Measurements from ENCODE around the gene ARHGAP15. TPM values are rescaled to one million over a fixed set of nuclear protein-coding genes. Genes with fewer than 3 reads are reported as not detected.

The ARHGAP15 gene
- total RNA-seq, 1 donor from 2014 or later, result 6.8 TPM

- DNase-seq (ENCODE audit: low spot score), result no peak
- intact Hi-C loops (cut with DNase I), result no loop called here
Observed at GRCh38 chr2:143209570-143210445, 80.6 kb downstream of the ARHGAP15 start.

GRCh38 chr2:143210446-143210819, 81.2 kb downstream of the ARHGAP15 start:
- intact Hi-C loops (cut with DNase I), result no loop called here
- no peak for DNase-seq (ENCODE audit: low spot score)

- intact Hi-C loops (cut with DNase I), result no loop called here
- no peak for DNase-seq (ENCODE audit: low spot score)
Observed at GRCh38 chr2:143217512-143218115, 88.4 kb downstream of the ARHGAP15 start.

- no peak for DNase-seq (ENCODE audit: low spot score)
- intact Hi-C loops (cut with DNase I), result no loop called here
Observed at GRCh38 chr2:143218621-143219020, 89.4 kb downstream of the ARHGAP15 start.

DNA sequence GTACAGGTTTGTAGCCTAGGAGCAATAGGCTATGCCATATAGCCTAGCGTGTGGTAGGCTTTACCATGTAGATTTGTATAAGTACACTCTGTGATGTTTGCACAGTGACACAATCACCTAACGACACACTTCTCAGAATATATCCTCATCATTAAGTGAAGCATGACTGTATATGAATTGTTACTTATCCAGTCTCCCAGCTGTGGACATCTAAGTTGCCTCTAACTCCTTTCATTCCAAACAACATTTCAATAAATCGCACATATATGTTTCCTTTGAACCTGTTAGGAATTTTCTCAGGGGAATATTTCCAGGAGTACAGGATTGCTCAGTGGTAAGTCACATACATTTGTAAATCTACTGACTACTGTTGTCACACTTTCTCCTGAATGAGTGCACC, 90.0 kb downstream of the ARHGAP15 start:
- intact Hi-C loops (cut with DNase I), result no loop called here
- no peak for DNase-seq (ENCODE audit: low spot score)

- intact Hi-C loops (cut with DNase I), result no loop called here
- no peak for DNase-seq (ENCODE audit: low spot score)
Observed at GRCh38 chr2:143223556-143223955, 94.3 kb downstream of the ARHGAP15 start.

GRCh38 chr2:143225931-143226330, 96.7 kb downstream of the ARHGAP15 start:
- intact Hi-C loops (cut with DNase I), result no loop called here
- no peak for DNase-seq (ENCODE audit: low spot score)

DNA sequence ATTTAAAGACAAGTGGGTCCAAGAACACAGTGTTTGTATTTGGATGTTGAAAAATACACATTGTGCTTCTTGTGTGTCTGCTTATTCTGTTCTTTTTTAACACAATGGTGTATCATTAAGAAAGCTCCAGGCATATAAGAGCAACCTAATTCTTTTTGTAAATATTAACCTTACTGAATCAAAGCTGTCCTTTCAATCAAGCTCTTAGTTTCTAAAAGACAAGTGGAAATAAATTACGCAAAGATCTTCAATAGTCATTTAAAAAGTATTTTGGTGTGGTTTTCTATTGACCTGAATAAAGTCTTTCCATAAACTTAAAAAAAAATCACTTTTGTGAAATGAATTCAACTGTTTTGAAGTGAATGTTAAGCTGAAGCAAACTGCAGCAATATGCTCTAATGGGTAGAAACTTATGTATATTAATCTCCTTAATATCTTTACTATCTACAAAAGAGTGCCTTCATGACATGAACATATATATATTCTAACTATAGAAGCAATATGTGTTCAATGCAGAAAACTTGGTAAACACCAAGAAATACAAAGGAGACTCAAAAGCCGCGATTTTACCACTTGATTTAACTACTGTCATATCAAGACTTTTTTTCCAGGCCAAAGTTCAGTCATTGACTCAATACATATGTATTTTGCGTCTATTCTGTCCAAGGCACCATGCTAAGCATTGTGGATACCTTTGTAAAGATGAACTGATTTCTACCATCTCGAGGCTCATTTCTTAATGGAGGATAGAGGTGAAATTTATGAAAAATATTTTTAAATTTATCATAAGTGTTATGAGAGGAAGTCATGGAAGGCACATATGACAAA, 97.7 kb downstream of the ARHGAP15 start:
- intact Hi-C loops (cut with DNase I), result no loop called here
- DNase-seq (ENCODE audit: low spot score), result no peak

GRCh38 chr2:143229411-143229810, 100.2 kb downstream of the ARHGAP15 start:
- intact Hi-C loops (cut with DNase I), result no loop called here
- DNase-seq (ENCODE audit: low spot score), result no peak

- intact Hi-C loops (cut with DNase I), result no loop called here
- no peak for DNase-seq (ENCODE audit: low spot score)
Observed at GRCh38 chr2:143229952-143230351, 100.7 kb downstream of the ARHGAP15 start.

GRCh38 chr2:143230506-143231253, 101.5 kb downstream of the ARHGAP15 start:
- intact Hi-C loops (cut with DNase I), result no loop called here
- DNase-seq (ENCODE audit: low spot score), result no peak

DNA sequence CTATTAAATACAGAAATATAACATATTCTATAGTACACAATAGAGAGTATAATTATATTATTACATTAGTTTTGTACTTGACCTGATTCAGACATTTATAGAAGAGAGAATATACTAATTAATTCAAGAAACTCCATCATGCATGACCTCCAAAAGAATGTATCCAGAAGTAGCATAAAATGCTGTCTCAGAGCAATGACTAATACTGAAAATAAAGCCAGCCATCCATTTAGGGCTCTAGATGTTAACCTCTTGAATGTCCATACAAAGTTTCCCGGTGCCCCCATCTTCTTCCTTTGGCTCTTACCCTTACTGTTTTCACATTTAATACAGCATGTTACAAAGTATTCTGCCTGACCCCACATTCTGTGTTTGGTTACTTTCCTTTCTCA, 102.0 kb downstream of the ARHGAP15 start:
- DNase-seq (ENCODE audit: low spot score), result no peak
- intact Hi-C loops (cut with DNase I), result no loop called here

DNA sequence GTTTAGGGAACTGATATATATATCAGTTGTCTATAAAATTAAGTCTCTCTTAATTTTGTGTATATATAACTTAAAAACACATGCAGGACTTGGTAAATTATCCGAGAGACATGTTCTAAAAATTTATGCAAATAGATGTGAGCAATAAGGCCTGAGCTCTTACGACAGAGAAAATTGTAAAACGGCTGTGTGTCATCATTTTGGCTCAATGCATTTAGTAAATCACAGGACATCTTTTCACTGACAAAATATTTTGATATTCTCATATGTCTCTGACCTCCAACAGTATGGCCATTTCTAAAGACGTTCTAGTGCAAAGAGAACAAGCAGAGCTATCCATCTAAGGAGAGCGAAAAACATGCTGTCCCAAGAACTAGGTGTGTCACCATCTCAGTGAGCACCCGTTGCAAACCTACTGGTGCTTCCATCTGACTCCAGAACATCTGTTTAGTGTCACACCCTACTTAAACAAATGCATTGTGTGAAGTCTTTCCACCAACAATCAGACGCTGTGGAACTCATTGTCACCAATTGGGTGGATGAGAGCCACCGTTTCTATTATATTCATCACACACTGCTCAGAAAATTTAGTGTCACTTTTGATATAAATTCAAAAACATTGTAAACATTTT, 108.0 kb downstream of the ARHGAP15 start:
- no peak for DNase-seq (ENCODE audit: low spot score)
- intact Hi-C loops (cut with DNase I), result no loop called here

GRCh38 chr2:143241403-143242088, 112.3 kb downstream of the ARHGAP15 start:
- no peak for DNase-seq (ENCODE audit: low spot score)

DNA sequence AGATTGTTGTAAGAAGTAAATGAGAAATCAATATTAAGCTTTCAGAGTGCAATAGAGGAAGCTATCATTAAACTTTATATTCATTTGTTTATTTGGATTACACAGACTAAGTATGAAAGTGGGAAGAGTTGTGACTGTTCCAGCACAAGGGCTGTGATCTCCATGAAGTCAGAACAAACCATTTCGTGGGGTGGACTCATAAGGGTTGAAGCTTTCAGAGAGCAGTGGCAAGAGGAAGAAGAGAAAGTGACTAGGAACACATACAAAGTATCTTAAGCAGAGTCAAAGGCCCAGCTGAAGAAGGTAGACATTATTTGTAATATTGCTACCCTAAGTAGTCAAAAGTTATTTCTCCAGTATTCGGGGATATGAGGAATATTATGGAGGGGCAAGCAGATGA, 117.0 kb downstream of the ARHGAP15 start:
- DNase-seq (ENCODE audit: low spot score), result no peak
- intact Hi-C loops (cut with DNase I), result no loop called here

More at GRCh38 chr2:143241403-143242088, 112.3 kb downstream of the ARHGAP15 start:
- intact Hi-C loops (cut with DNase I), result no loop called here

- intact Hi-C loops (cut with DNase I), result no loop called here
- no peak for DNase-seq (ENCODE audit: low spot score)
Observed at GRCh38 chr2:143246815-143247744, 117.9 kb downstream of the ARHGAP15 start.

- intact Hi-C loops (cut with DNase I), result no loop called here
- DNase-seq (ENCODE audit: low spot score), result no peak
Observed at GRCh38 chr2:143248631-143249030, 119.4 kb downstream of the ARHGAP15 start.

GRCh38 chr2:143251681-143252080, 122.5 kb downstream of the ARHGAP15 start:
- no peak for DNase-seq (ENCODE audit: low spot score)
- intact Hi-C loops (cut with DNase I), result loop anchor here (10.0 kb wide), 1 partner anchor 217 kb away; no protein-coding TSS in a partner anchor
